CD4-positive, alpha-beta T cell (primary cell): ENCODE results near the gene ZNF521. TPM values are rescaled to one million over a fixed set of nuclear protein-coding genes. Genes with fewer than 3 reads are reported as not detected.

ENCODE experiments used
- ATAC-seq: fragments of 200-7000 bp; cut with Tn5 transposase; one replicate; pipeline ENCODE4 v1.10.0; 2022; ENCODE audit warnings: mild to moderate bottlenecking; ENCODE audit not compliant: poor library complexity
- CTCF ChIA-PET: fragments of 350-600 bp; sonication (Branson Sonifier 250); formaldehyde crosslinking; loops from one replicate; lab custom pipeline; 2021; ENCODE audit warnings: antibody characterized with exemption, inconsistent platforms; lab: Charles Lee
- POLR2A ChIA-PET: fragments of 350-600 bp; sonication (Branson Sonifier 250); formaldehyde crosslinking; loops from one replicate; lab custom pipeline; 2021; ENCODE audit warnings: antibody characterized with exemption, inconsistent platforms; lab: Charles Lee
- DNase-seq, 14 experiments: peaks; one replicate each; pipeline ENCODE4 v3.0.0-alpha.2; 2013 to 2020; ENCODE audit warnings: mixed read lengths in 2 of 14
- H3K27ac ChIP-seq, 2 donors: one replicate each; pipeline versions ENCODE4 v1.5.1 to v1.7.0; 2013; ENCODE audit warnings: low read length in 2 of 2, low read depth in 1 of 2, mild to moderate bottlenecking in 1 of 2
- H3K27me3 ChIP-seq, 2 experiments: 1 replicate in 1 of 2; 2 replicates in 1 of 2; pipeline versions ENCODE4 v1.6.1 to v1.7.0; 2013; ENCODE audit warnings: low read length in 2 of 2, control low read depth in 1 of 2, mild to moderate bottlenecking in 1 of 2, moderate library complexity in 1 of 2; ENCODE audit not compliant: insufficient read depth in 2 of 2, control insufficient read depth in 1 of 2
- H3K36me3 ChIP-seq: one replicate; pipeline ENCODE4 v1.6.1; 2013; ENCODE audit warnings: low read length, control low read depth; ENCODE audit not compliant: insufficient read depth
- H3K4me1 ChIP-seq: one replicate; pipeline ENCODE4 v1.6.1; 2013; ENCODE audit warnings: low read length, control low read depth; ENCODE audit not compliant: insufficient read depth
- H3K4me3 ChIP-seq: one replicate; pipeline ENCODE4 v1.5.1; 2013; ENCODE audit warnings: mild to moderate bottlenecking, low read length, moderate library complexity
- H3K9me3 ChIP-seq, 2 experiments: 1 replicate in 1 of 2; 2 replicates in 1 of 2; pipeline versions ENCODE4 v1.6.1 to v1.7.0; 2013; ENCODE audit warnings: low read length in 2 of 2, mild to moderate bottlenecking in 2 of 2, control low read depth in 1 of 2, moderate library complexity in 1 of 2; ENCODE audit not compliant: control insufficient read depth in 1 of 2, insufficient read depth in 1 of 2
- H3K27ac Mint-ChIP-seq: one replicate; pipeline ENCODE4 v1.8.0; 2020; ENCODE audit warnings: mixed read lengths
- H3K27me3 Mint-ChIP-seq: one replicate; pipeline ENCODE4 v1.8.0; 2021; ENCODE audit warnings: mixed read lengths
- H3K36me3 Mint-ChIP-seq: one replicate; pipeline ENCODE4 v1.8.0; 2021; ENCODE audit warnings: low read depth, mixed read lengths
- H3K4me1 Mint-ChIP-seq: one replicate; pipeline ENCODE4 v1.8.0; 2021; ENCODE audit warnings: low read depth, mixed read lengths
- H3K4me3 Mint-ChIP-seq: one replicate; pipeline ENCODE4 v1.8.0; 2020; ENCODE audit warnings: mild to moderate bottlenecking, mixed read lengths
- H3K9me3 Mint-ChIP-seq: one replicate; pipeline ENCODE4 v1.8.0; 2020; ENCODE audit warnings: mixed read lengths
- intact Hi-C, 2 experiments: fragments of 100-400 bp; cut with DNase I in 1 of 2; cut with micrococcal nuclease in 1 of 2; formaldehyde crosslinking; loops; one replicate each; pipeline versions ENCODE4 v1.15.1 to v1.9.0; 2023 to 2025; cut with DNase I, micrococcal nuclease
- total RNA-seq, 174 experiments: library from RNA in 2 of 174; stranded (reverse) in 2 of 174; gene quantifications; one replicate each; pipeline ENCODE4 v1.2.3 and lab custom pipeline; 2021 to 2026
- TF ChIP-seq, protein P1 (sequence below): fragments of 200-600 bp; IDR thresholded peaks from one replicate; pipeline ENCODE4 v1.8.0; 2022; ENCODE audit warnings: antibody characterized with exemption, mild to moderate bottlenecking

Gene ZNF521
- total RNA-seq, 2 experiments from 2014 or later: not detected

DNA sequence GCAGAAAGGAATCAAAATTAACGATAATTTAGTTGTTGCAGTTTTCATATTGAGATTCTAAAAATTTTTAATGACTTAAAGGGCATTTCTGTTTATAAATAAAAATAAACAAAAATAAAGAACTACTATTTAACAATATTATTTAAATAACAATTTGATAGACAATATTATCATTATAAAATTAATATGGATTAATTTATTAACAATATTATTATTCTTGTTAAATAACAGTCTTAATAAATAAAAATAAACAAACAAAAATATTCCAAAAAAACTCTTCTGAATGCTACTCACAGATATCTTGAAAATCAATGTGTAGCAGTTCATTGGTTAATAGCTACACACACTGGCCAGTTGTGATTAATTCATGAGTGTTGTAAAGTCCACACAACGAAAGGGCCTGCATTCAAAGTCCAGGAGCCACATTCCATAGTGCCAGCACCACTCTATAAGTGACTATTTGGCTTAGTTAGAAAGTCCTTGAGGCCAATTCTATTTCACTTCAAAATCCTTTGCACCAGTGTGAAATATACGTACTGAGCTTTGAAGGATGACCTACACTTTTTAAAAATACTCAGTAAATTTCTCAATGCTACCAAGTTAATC lies 117.1 kb downstream of the ZNF521 start:
- ChIA-PET POLR2A (no interaction called here), CTCF (no interaction called here)
- H3K36me3 Mint-ChIP-seq: no peaks in the 10 kb centered on the region
- intact Hi-C loops: no loop called here
- Histone ChIP-seq H3K27ac (no peak overlapping the region), H3K9me3 (no peaks in the 10 kb centered on the region), H3K36me3 (no peaks in the 10 kb centered on the region), H3K4me3 (no peak overlapping the region), H3K27me3 (no peaks in the 10 kb centered on the region), H3K4me1 (no peaks in the 10 kb centered on the region)
- no peaks in the 10 kb centered on the region for H3K27me3 Mint-ChIP-seq
- H3K4me1 Mint-ChIP-seq: no peaks in the 10 kb centered on the region
- TF ChIP-seq, protein P1, sequence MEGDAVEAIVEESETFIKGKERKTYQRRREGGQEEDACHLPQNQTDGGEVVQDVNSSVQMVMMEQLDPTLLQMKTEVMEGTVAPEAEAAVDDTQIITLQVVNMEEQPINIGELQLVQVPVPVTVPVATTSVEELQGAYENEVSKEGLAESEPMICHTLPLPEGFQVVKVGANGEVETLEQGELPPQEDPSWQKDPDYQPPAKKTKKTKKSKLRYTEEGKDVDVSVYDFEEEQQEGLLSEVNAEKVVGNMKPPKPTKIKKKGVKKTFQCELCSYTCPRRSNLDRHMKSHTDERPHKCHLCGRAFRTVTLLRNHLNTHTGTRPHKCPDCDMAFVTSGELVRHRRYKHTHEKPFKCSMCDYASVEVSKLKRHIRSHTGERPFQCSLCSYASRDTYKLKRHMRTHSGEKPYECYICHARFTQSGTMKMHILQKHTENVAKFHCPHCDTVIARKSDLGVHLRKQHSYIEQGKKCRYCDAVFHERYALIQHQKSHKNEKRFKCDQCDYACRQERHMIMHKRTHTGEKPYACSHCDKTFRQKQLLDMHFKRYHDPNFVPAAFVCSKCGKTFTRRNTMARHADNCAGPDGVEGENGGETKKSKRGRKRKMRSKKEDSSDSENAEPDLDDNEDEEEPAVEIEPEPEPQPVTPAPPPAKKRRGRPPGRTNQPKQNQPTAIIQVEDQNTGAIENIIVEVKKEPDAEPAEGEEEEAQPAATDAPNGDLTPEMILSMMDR: no peak
- no peak overlapping the region for H3K27ac Mint-ChIP-seq
- H3K9me3 Mint-ChIP-seq: no peaks in the 10 kb centered on the region
- no peak for DNase-seq
- H3K4me3 Mint-ChIP-seq: no peak overlapping the region
- no peak for ATAC-seq

DNA sequence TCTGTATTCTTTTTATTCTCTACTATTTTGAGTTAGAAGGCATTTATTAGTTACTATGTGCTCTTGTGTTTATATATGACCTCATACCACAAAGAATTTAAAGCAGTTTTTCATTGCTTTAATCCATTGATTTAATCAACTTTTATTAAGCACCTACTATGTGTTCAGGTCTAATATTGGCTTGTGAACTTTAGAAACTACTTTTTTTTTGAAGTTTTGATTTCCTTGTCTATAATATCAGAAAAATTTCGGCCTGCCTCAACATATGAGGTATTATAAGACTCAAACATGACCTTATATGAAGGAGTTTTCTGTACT lies 117.7 kb downstream of the ZNF521 start:
- intact Hi-C loops: no loop called here
- no peaks in the 10 kb centered on the region for H3K4me1 ChIP-seq
- POLR2A ChIA-PET: no interaction called here
- H3K27me3 Mint-ChIP-seq: no peaks in the 10 kb centered on the region
- no peaks in the 10 kb centered on the region for H3K4me1 Mint-ChIP-seq
- no peaks in the 10 kb centered on the region for H3K9me3 ChIP-seq
- ATAC-seq: no peak
- no peak overlapping the region for H3K4me3 Mint-ChIP-seq
- no peaks in the 10 kb centered on the region for H3K36me3 ChIP-seq
- CTCF ChIA-PET: no interaction called here
- no peak overlapping the region for H3K4me3 ChIP-seq
- DNase-seq: no peak
- no peak overlapping the region for H3K27ac Mint-ChIP-seq
- H3K36me3 Mint-ChIP-seq: no peaks in the 10 kb centered on the region
- H3K9me3 Mint-ChIP-seq: no peaks in the 10 kb centered on the region
- no peaks in the 10 kb centered on the region for H3K27me3 ChIP-seq
- TF ChIP-seq, protein P1: no peak
- H3K27ac ChIP-seq: no peak overlapping the region

DNA sequence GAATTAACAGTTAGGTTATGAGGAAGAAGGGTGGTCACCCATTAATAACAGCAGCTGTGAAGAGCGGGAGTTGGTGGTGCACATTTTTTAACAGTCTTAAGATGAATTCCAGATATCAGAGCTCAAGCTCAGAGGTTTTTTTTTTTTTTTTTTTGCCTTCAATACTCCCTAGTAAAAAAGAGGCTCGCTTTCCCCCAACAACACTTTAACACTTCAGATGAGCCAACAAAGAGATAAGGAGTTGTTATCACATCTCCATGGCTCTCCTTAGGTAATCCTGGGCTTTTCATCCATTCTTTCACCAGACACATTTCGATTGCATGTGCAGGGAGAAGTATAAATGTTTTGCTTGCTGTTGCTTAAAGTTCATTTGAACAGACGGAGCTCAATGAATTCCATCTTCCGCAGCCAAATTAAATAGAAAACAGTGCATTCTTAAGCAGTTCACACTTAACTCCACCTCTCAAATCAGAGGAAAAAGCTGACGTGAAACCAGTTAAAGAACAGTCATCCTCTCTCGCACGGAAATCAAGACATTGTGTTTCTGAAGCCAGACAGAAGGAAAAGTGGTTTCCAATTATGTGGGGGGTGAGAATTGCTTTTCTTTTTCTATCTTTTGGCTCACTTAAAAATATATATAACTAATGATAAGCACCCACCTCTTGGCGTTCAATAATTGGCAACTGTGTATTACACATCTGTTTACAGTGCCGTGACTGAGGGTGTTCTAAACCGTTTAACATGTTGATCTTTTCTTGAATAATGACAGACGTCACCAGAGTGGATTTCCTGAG lies 118.2 kb downstream of the ZNF521 start:
- Histone ChIP-seq H3K36me3 (no peaks in the 10 kb centered on the region), H3K4me1 (no peaks in the 10 kb centered on the region), H3K9me3 (no peaks in the 10 kb centered on the region), H3K27me3 (no peaks in the 10 kb centered on the region), H3K4me3 (no peak overlapping the region), H3K27ac (no peak overlapping the region)
- TF ChIP-seq, protein P1: no peak
- H3K27ac Mint-ChIP-seq: no peak overlapping the region
- ATAC-seq: no peak
- no peaks in the 10 kb centered on the region for H3K4me1 Mint-ChIP-seq
- POLR2A ChIA-PET: no interaction called here
- DNase-seq: no peak
- H3K9me3 Mint-ChIP-seq: no peaks in the 10 kb centered on the region
- no peak overlapping the region for H3K4me3 Mint-ChIP-seq
- no peaks in the 10 kb centered on the region for H3K36me3 Mint-ChIP-seq
- CTCF ChIA-PET: no interaction called here
- no peaks in the 10 kb centered on the region for H3K27me3 Mint-ChIP-seq
- intact Hi-C loops: no loop called here
